GM12874 (cell line): Measurements from ENCODE around the gene PC.

Experiments
- CTCF ChIP-seq: IDR thresholded peaks from 2 replicates; pipeline ENCODE4 v1.5.1; 2011; ENCODE audit warnings: low read depth, mild to moderate bottlenecking, control low read depth, low read length, moderate library complexity; ENCODE audit not compliant: insufficient read depth

PC gene

DNA sequence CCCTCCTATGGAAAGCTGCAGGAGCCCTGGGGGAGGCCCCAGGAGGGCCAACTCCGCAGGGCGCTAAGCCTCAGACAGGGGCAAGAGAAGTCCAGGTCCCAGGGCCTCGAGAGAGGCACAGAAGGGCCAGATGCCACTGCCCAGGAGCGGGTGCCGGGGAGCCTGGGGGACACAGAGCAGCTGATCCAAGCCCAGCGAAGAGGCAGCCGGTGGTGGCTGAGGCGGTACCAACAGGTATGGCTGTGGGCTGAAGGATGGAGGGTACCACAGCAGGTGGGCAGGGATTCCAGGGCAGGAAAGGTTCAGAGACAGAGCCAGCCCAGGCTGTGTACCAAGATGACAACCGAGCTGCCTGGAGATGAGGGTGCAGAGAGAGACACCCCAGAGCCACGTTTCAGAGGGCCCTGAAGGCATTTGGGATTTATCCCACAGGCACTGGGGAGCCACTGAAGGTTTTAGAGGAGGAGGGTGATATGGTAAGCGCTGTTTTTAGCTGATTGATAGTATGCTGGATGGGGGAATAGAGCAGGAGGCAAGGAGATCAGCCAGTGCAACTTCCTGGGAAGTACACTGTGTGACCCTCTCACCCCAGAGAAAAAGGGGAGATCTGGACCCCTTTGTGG is 17.3 kb upstream of the PC start:
- TF ChIP-seq CTCF, result no peak

DNA sequence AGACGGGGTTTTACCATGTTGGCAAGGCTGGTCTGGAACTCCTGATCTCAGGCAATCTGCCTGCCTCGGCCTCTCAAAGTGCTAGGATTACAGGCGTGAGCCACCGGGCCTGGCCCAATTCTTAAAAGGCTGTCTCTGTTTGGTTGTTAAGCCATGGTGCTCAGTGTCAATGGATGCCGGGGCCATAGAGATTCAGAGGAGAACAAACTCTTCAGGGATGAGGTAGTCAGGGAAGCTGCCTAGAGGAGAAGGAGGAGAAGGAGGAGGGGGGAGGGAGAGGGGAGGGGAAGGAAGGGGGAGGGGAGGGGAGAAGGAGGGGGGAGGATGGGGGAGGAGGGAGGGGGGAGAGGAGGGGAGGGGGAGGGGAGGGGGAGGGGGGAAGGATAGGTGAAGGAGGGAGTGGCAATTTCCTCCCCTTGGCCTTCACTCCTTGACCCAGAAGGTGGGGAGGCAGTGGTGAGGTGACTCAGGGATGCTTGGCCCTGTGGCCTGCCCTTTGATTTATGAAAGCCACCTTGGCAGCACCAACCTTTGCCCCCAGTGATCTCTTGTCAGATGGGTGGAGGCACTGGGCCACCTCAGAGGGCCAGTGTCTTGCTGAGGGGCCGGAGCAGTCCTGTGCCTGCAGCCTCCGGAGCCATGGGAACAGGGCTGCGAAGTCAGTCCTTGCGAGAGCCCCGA is 16.7 kb upstream of the PC start, which contains the start of gene C11orf86:
C11orf86 (plus strand) TSS at position 581 of the 681 bp plus-strand sequence; CDS start at position 640, 59 bp downstream.
- TF ChIP-seq CTCF, result no peak

DNA sequence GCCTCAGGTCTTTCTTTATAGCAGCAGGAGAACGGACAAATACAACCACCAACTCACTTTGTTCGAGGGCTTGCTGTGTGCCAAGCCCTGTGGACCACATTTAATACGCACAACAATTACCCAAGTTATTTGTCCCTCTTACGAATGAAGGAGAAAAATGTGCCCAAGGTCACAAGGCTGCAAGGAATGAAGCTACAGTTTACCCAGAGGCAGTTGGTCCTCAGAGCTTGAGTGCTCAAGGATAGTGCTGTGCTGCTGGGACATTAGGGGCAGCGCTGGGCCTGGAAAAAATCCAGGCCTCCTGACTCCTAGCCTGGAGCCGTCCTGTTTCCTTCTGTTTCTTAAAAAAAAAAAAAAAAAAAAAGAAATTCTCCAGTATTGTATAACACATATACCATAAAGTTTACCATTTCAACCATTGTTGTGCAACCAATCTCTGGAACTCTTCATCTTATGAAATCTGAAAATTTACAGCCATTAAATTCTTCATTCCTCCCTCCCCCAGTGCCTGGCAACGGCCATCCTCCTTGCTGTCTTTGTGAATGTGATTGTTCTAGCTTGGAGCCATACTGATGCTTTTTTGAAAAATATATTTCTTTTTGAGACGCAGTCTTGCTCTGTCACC is 15.9 kb upstream of the PC start:
- no peak for TF ChIP-seq CTCF

- no peak for TF ChIP-seq CTCF
Measured at GRCh38 chr11:66971488-66971887, 13.3 kb upstream of the PC start.

- no peak for TF ChIP-seq CTCF
Measured at GRCh38 chr11:66970807-66971442, 12.7 kb upstream of the PC start.

GRCh38 chr11:66970371-66970806 is 12.2 kb upstream of the PC start:
- no peak for TF ChIP-seq CTCF

GRCh38 chr11:66969584-66970225 is 11.5 kb upstream of the PC start:
- no peak for TF ChIP-seq CTCF
